G401.6 (cell line): Measurements from ENCODE around the gene FHAD1.
A peak's percentile ranks its signal among the peaks of the same experiment; 100 is the strongest.

Experiments used
- FAIRE-seq: peaks from 2 replicates; lab custom pipeline; 2012; peaks lifted over from hg19 to GRCh38; lab: Jason Lieb, UNC

The FHAD1 gene

DNA sequence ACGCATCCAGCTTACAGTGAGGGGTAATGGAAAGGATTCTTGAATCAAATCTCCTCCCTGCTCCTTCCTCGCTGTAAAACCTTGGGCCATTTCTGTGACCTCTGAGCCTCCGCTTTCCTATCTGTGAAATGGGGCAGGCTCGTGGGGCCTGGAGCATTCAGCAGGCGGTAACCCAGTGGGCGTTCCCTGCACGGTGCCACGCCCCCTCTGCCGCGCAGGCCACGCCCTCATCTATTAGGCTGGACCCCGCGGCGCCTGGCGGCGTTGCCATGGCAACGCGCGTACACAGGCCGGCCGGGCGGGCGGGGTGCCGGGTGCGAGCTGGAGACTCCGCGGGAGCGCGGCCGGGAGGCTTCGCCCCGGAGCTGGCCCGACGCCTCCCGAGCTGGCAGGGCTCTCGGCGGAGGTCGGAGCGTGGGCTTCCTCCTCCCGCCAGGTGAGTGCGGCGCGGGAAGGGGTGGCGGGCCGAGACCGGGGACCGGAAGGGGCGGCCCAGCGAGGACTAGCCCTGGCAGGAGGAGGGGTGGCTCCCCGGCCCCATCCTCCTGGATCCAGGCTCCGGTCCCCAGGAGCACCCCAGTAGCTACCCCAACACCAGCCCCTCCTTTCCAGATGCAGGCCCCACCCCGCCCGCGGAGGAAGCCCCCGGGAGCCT is at the start of gene FHAD1:
FHAD1 (plus strand) TSS at position 264 of the 655 bp plus-strand sequence. CDS start 4,562 bp downstream, outside the sequence.
- FAIRE-seq: no peak

DNA sequence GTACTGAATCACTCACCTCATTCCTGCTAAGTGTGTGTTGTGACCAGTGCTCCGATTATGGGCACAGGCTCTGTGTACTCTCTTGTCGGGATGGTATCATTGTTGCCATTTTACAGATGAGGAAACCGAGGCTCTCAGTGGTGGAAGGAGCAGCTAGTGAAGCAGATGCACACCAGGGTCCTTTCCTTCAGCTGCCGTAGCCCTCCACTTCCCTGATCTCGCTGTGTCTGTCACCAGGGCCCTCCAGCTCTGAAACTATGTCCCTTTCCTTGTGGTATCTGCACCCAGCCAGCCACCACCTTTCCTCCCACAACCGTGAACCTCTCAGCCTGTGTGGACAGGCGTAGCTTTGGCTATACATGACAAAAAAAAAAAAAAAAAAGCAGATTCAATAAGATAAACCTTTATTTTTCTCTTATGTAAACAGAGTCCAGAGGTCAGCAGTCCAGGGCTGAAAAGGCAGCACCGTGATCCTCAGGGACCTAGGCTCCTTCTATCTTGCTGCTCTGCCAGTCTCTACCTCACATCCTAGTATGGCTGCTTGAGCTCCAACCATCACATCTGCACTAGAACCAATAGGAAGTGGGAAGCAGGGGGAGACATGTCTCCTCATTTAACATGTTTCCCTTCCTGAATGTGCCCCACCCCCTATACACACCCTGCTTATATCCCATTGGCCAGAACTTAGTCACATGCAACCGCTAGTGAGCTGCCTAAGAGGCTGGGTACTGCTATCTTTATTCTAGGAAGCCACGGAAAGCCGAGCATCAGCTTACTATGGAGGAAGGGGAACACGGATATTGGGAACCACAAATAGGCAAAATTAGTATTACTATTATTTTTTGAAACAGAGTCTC is 49.2 kb upstream of the FHAD1 start:
- no peak for FAIRE-seq

DNA sequence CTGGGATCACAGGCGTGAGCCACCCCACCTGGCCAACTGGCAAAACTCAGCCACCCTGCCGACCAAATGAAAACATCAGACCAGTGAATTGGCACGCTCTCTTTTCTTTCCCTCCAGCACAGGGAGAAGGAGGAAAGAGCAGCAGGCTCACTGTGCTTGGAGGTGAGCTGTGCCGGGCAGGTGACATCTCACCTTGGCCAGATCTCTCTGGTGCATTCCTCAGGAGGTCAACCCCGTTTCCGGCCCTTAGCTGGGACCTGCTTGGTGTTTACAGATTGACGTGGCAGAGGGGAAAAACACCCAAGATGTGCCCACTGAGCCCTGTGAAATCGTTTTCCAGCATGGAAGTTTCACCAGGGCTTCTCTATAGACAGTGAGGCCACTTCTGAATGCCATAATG is 48.3 kb upstream of the FHAD1 start:
- FAIRE-seq: no peak

DNA sequence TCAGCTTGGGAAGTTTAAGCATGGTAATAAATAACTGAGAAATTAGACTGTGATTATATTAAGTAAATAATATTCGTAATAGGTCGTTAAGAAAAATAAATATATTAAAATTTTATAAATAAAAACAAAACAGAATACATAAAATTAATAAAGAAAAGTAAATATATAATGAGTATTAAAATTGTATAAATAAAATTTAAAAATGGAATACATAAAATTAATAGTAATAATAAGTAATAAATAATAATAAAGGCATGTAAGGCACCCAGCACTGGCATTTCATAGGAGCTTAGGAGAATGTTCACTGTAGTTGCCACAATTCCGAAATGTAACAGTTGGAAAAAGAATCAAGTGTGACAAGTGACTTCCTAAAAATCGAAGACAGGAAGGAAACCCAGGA is 45.8 kb upstream of the FHAD1 start:
- FAIRE-seq: peak; percentile 96

DNA sequence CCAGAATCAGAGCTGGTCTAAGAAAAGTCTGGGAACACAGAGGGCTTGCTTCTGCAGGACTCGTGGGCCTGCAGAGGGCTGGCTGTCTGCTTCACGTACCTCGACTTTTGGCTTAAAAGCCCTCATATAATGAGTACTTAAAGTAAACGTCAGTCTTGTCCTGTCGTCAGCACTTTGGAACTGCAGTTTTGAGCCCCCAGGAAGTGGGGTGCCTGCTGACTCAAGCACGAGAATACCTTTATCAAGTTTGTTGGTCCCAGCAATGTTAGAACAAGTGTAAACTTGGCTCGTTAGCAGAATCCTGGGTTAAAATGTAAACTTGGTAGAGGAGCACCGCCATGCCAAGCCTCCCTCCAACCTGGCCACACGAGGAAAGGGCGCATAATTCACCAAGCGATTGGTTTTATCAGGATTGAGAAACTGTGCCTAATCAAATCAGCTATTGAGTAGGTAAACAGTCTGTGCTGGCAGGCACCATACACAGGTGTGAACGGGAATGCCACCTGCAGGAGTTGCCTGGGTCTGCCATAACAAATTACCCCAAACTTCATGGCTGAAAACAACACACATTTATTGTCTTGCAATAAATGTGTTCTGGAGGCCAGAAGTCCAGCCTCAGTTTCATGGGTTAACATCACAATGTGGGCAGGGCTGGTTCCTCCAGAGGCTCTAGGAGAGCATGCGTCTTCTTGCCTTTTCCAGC is 45.0 kb upstream of the FHAD1 start:
- no peak for FAIRE-seq

DNA sequence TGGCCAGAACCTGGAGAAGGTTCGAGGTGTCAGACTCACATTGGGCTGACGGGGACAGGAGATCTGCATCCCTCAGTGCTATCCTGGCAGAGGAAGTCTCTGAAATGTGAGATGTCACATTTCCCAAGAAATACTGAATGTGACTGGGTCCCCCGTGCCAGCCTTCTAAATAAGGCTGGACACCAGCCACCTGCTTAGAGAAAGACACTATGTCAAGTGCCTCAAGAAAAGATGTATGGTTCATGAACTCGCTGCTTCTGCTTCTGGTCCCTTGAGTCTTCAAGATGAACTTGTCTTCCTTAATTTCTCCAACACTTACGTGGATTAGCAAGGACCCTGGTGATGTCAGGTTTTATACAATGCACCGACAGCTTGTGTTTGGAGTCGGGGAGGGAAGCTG is 42.1 kb upstream of the FHAD1 start:
- FAIRE-seq: no peak

DNA sequence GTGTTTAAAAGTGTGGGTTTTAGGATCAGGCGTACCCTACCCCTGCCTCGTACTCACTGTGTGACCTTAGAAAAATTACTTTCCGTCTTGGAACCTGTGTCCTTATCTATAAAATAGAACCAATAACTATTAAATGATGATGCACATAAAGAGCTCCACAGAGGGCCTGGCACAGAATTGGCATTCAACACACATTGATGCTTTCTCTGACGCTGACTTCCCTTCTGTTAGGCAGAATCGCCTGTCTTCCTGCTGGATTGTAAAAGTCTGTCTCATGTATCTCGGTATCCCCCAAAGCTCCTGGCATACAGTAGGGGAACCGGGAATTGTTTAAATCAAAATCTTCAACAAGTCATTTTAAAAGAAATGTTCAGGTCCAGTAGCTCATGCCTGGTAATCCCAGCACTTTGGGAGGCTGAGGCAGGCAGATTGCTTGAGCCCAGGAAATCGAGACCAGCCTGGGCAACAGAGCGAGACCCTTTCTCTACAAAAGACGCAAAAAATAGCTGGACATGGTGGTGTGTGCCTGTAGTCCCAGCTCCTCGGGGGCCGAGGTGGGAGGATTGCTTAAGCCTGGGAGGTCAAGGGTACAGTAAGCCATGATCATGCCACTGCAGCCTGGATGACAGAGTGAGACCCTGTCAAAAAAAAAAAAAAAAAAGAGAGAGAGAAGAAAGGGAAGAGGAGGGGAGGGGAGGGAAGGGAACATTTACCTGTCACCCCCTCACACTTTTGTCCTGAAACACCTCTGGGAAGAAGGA is 41.3 kb upstream of the FHAD1 start:
- FAIRE-seq: no peak

DNA sequence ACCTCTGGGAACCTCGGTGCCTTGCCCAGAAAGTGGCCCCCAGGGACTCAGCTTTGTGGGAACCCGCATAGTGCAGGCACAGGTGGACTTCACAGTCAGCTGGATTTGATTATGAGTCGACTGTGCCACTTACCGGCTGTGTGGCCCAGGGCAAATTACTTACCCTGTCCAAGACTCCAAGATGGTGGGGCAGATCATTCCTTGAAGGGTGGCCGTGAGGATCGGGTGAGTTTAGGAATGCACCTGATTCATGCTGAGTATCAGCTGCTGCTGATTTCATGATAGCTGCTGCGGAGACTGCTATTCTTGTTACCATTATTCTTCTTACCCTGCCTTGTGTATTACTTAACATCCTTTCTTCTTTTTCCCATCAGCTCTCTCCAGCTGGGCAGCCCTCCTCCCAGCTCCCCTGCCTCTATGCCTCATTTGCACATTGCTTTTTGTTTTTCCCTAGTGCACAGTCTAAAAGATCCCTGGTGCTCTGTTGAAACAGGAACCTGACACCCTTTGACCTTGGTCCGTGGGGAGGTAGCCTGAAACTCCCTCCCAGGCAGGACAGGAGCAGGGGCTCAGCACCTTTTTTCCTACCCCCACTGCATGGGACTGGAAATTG is 40.5 kb upstream of the FHAD1 start:
- no peak for FAIRE-seq

DNA sequence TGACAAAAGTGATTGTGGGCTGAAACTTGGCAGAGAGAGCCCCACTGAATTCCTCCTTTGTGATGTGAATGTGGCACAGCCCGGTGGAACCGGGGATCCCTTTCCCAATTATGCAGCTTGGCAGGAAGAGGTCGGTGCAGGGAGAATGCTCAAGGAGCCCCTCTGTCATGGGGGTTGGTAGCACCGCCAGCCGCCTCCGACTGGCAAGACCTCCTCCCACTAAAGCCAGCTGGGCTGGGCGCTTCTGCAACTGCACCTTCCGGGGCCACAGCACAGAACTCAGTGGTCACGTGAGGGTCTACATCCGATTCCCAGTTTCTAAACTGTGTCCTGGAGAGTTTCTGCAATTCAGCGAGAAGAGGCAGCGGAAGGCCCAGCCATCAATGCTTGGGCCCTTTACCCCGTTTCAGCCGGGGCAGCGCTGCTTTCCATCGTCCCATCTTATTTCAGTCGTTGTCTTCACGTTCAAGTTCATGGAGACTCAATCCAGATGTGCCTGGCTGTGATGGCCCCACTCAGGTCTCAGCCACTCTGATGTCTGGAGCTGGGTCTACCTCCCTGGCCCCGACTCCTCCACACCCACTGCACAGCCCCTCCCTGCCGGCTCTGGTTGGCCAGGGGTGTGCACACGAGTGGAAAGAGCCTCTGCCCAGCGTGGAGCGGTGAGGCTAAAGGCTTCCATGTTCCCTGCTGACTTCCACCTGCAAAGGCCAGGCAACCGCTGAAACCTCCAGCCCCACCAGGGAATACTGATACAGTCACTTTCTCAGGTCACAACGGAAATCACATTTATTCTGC is 39.8 kb upstream of the FHAD1 start:
- FAIRE-seq: no peak

DNA sequence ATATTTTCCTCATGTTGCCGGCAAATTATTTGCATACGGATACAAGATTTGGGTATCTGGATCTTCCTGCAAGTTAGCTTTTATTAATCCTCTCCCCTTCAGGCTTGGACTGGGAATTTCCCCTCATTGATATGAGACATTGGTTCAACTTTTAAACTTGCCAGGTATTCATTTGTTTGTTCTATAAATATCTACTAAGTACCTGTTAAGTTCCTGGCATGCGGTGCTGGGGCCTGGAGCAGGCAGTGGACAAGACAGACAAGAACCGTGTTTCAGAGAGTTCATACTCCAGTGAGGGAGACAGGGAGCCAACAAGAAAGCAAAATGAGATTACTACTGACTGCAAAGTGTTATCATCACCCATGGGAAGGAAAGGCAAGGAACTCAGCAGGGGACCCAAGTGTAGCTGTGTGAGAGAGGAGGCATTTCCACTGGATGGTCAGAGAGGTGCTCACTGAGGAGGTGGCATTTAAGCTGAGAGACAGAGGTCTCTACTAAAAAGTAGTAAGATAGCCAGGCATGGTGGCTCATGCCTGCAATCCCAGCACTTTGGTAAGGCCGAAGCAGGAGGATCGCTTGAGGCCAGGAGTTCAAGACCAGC is 39.1 kb upstream of the FHAD1 start:
- FAIRE-seq: peak; percentile 66

DNA sequence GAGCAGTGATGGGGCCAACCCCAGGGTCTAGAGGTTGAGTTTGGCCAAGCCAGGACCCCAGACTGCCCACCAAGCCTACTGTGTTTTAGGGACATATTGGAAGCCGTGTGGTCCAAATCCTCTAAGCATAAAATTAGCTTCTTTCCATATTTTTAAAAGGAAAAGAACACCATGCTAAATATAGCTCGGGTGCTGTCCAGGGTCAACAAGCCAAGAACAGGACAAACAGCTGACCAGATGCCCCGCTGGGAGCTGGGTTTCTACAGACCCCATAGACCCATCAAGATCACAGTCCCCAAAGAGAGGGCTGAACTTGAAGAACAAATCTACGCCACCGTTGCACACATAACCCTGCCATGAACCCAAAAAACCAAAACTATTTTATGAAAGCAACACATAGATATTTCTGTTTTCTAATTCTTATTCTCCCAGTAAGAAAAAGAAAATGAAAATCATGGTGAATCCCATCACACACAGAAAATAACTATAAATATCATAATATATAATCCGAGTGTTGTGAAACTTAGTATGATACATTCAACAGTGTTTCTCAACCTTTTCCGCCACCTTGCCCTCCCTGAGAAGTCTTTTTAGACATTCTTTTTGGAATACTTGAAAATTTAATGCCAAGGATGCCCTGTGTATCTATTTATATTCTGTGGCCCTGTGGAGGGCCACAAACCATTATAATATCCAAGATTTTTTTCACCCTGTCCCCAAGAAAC is 36.2 kb upstream of the FHAD1 start:
- no peak for FAIRE-seq

DNA sequence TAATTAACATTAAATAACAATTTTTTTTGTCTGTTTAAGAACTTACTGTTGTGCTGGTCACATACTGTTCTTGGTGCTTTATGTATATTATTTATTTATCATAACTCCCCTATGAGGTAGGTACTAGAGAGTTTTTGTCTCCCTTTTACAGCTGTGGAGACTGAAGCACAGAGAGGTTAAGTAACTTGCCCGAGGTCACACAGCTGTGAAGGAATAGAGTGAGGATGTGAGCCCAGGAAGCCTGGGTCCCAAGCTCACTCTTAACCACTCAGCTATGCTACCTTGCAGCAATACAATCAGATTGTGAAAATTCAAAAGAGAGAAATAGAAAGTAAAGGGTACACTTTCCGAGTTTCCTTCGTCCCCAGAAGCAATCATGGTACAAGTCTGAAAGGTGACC is 35.6 kb upstream of the FHAD1 start:
- no peak for FAIRE-seq

DNA sequence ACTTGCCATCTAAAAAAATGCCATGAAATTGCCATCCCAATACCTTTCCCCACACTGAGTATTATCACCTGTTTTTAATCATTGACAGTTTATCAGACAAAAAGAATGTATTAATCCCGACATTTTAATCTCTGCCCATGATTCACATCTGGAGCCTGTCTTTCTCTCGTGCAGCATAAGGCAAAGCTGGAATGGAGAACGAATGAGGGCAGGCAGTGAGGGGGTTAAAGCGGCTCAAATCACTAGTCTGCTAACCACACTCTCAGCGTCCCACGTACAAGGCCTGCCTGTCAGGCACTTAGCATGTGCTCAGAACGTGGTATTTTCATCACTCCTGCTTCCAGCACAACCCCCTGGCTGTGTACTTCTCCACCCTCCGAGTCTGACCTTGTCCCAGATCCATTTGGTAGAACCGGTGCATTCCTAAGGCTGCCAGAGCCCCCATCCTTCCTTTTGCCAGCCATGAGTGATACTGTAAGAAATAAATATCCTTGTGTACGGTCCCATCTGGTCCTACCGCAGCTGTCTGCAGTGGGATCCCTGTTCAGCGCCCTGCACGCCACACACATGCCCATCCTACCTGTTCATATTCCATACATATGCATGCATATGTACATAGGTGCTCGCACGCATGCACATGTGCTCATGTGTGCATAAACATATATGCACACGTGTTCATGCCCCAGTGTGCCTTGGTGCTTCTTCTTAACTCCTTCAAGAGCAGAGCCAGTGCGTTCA is 34.6 kb upstream of the FHAD1 start:
- peak; percentile 89 for FAIRE-seq

DNA sequence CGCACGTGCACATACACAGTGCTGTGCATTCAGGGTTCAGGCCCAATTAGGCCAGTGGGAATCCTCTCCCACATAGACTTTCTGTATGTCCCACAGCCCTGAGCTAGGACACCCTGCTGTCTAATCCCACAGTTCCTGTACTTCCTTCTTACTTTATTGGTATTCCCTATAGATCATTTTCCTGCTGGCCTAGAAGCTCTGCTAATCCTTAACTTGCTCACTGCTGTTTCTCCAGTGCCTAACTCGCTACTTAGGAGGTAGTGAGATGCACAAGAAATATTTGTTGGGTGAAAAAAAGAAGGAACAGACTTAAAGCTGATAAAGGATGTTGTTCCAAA is 34.1 kb upstream of the FHAD1 start:
- FAIRE-seq: peak; percentile 98

DNA sequence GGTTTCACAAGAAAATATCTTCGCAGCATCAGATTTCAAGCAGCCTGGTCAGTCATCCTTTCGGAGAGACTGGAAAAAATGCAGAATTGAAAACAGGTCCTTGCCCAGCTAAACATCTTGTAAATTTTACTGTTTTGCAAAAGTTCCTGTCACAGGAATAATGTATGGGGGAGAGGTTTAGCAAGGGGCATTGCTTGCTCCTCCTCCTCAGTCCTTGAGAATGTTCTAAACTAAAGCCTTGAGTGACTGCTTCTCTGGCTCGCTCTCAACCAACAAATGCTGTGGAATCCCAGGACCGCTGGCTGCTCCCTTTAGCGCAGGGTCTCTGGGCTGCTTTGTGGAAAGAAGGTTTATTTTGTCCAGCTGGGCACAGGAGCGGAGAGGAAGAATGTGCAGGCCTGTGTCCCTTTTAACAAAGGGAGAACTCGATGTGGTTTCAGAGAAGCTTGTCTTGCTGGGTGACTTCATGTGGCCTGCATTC is 33.6 kb upstream of the FHAD1 start:
- FAIRE-seq: no peak

DNA sequence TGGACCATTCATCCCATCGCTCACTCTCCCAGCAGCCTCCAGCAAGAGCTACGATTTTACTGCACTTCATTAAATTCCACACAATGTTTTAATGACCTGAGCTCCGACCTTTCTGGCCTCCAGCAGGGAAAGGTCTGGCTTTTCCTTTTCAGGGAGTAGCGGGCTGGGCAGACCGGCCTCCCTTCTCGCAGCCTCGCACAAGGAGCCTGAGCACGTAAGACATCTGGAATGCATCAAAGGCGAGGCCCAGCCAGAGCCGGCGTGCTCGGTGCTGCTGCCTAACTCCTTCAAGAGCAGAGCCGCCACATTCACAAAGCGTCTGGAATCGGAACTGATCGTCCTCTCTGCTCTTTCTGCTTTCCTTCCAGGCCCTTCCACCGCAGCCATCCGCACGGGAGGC is 32.5 kb upstream of the FHAD1 start:
- peak; percentile 99 for FAIRE-seq

DNA sequence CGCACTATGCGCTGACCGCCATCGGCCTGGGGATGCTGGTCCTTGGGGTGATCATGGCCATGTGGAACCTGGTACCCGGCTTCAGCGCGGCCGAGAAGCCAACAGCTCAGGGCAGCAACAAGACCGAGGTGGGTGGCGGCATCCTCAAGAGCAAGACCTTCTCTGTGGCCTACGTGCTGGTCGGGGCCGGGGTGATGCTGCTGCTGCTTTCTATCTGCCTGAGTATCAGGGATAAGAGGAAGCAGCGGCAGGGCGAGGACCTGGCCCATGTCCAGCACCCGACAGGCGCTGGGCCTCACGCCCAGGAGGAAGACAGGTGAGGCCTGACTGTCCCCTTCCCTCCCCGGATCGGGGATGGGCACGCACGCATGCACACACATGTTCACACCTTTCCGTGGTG is 31.9 kb upstream of the FHAD1 start:
- FAIRE-seq: no peak

DNA sequence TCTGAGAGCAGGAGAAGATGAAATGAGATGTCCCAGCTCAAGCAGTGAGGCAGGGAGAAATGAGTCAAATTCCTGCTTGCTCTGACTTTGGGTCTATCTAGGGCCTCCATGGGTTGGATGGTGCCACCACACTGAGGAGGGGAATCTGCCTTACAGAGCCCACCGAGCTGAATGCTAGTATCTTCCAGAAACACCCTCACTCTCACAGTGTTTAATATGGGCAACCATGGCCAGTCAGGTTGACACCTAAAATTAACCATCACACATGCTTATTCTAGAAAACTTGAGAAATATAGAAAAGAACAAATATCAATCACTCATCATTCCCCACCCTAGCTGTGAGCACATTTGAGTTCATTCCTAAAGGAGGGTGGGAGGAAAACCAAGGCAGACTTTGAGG is 29.4 kb upstream of the FHAD1 start:
- FAIRE-seq: no peak
